NCI-H2196 (cell line): ENCODE data around the gene SH3GL3.

Source experiments
- DNase-seq: peaks from one replicate; lab custom pipeline; 2025; ENCODE audit not compliant: unreplicated experiment; lab: John Stamatoyannopoulos, UW

Gene SH3GL3

GRCh38 chr15:83462026-83462425 lies 14.9 kb downstream of the SH3GL3 start:
- DNase-seq: no peak

GRCh38 chr15:83462953-83463433 lies 15.9 kb downstream of the SH3GL3 start:
- DNase-seq: no peak

- DNase-seq: no peak
These were observed 23.7 kb downstream of the SH3GL3 start for GRCh38 chr15:83470887-83471286.

- no peak for DNase-seq
These were observed 24.2 kb downstream of the SH3GL3 start for GRCh38 chr15:83471307-83471866.

GRCh38 chr15:83472151-83472550 lies 25.0 kb downstream of the SH3GL3 start:
- DNase-seq: no peak

- no peak for DNase-seq
These were observed 25.7 kb downstream of the SH3GL3 start for GRCh38 chr15:83472797-83473196.

- DNase-seq: no peak
These were observed 27.4 kb downstream of the SH3GL3 start for GRCh38 chr15:83474578-83474977.

GRCh38 chr15:83475551-83475950 lies 28.4 kb downstream of the SH3GL3 start:
- DNase-seq: no peak

GRCh38 chr15:83476066-83476465 lies 28.9 kb downstream of the SH3GL3 start:
- no peak for DNase-seq

- DNase-seq: no peak
These were observed 29.6 kb downstream of the SH3GL3 start for GRCh38 chr15:83476708-83477107.

GRCh38 chr15:83477172-83477807 lies 30.1 kb downstream of the SH3GL3 start:
- no peak for DNase-seq

GRCh38 chr15:83477808-83478537 lies 30.8 kb downstream of the SH3GL3 start:
- DNase-seq: no peak

- DNase-seq: no peak
These were observed 36.5 kb downstream of the SH3GL3 start for GRCh38 chr15:83483612-83484011.

GRCh38 chr15:83484636-83485035 lies 37.5 kb downstream of the SH3GL3 start:
- no peak for DNase-seq

GRCh38 chr15:83486363-83486762 lies 39.2 kb downstream of the SH3GL3 start:
- DNase-seq: no peak

GRCh38 chr15:83487519-83487918 lies 40.4 kb downstream of the SH3GL3 start:
- DNase-seq: no peak

- DNase-seq: no peak
These were observed 42.5 kb downstream of the SH3GL3 start for GRCh38 chr15:83489690-83490089.

- no peak for DNase-seq
These were observed 44.3 kb downstream of the SH3GL3 start for GRCh38 chr15:83491486-83491885.

- DNase-seq: no peak
These were observed 49.6 kb downstream of the SH3GL3 start for GRCh38 chr15:83496766-83497165.

- DNase-seq: no peak
These were observed 51.2 kb downstream of the SH3GL3 start for GRCh38 chr15:83498374-83498773.

GRCh38 chr15:83498801-83499200 lies 51.7 kb downstream of the SH3GL3 start:
- no peak for DNase-seq

- DNase-seq: no peak
These were observed 52.3 kb downstream of the SH3GL3 start for GRCh38 chr15:83499476-83499875.
